LNCaP clone FGC (cell line): ENCODE data around the gene PPP1R37.

Experiments
- DNase-seq: peaks from one replicate; pipeline ENCODE4 v3.0.0-alpha.2; 2011; ENCODE audit warnings: low read depth
- H3K4me3 ChIP-seq: 2 replicates; pipeline ENCODE4 v1.5.1; 2011; ENCODE audit warnings: mild to moderate bottlenecking, low read depth, low read length, control low read depth
- CTCF ChIP-seq: IDR thresholded peaks from 2 replicates; pipeline ENCODE4 v1.5.1; 2012; ENCODE audit warnings: mild to moderate bottlenecking; ENCODE audit not compliant: control insufficient read depth, insufficient read depth; ENCODE audit errors: extremely low read depth

PPP1R37 gene

GRCh38 chr19:45095496-45096413, 2.8 kb downstream of the PPP1R37 start:
- DNase-seq: no peak
- TF ChIP-seq CTCF: no peak
- H3K4me3 ChIP-seq: no peak overlapping the region

GRCh38 chr19:45096700-45097099, 3.7 kb downstream of the PPP1R37 start:
- DNase-seq: no peak
- no peak for TF ChIP-seq CTCF
- no peak overlapping the region for H3K4me3 ChIP-seq

- no peak overlapping the region for H3K4me3 ChIP-seq
- no peak for TF ChIP-seq CTCF
- DNase-seq: no peak
Measured at GRCh38 chr19:45097450-45097775, 4.4 kb downstream of the PPP1R37 start.

GRCh38 chr19:45097776-45098520, 5.0 kb downstream of the PPP1R37 start:
- H3K4me3 ChIP-seq: peak overlapping the region; percentile 28
- no peak for TF ChIP-seq CTCF
- no peak for DNase-seq

GRCh38 chr19:45098521-45099466, 5.8 kb downstream of the PPP1R37 start:
- TF ChIP-seq CTCF: no peak
- no peak for DNase-seq
- peak overlapping the region; percentile 28 for H3K4me3 ChIP-seq

- TF ChIP-seq CTCF: no peak
- DNase-seq: no peak
- no peak overlapping the region for H3K4me3 ChIP-seq
Measured at GRCh38 chr19:45099467-45100191, 6.7 kb downstream of the PPP1R37 start.
